GM12892 (cell line): ENCODE data around the gene DIAPH1.

Source experiments
- POLR2A ChIP-seq: IDR thresholded peaks from 2 replicates; pipeline ENCODE4 v1.6.1; 2011; ENCODE audit warnings: low read depth, low read length, control low read depth
- POLR2AphosphoS5 ChIP-seq: IDR thresholded peaks from 2 replicates; pipeline ENCODE4 v1.6.1; 2011; ENCODE audit warnings: low read depth, low read length, control low read depth
- TAF1 ChIP-seq: IDR thresholded peaks from 2 replicates; pipeline ENCODE4 v1.6.1; 2011; ENCODE audit warnings: low read depth, mild to moderate bottlenecking, control low read depth, low read length, borderline replicate concordance

- TF ChIP-seq POLR2A (no peak), TAF1 (no peak), POLR2AphosphoS5 (no peak)
Observed at GRCh38 chr5:141611289-141611688, 7.5 kb downstream of the DIAPH1 start.
